K562 (cell line): ENCODE data around the gene AGFG2. TPM values are rescaled to one million over a fixed set of nuclear protein-coding genes. Genes with fewer than 3 reads are reported as not detected.

Experiments used
- CBFA2T2 ChIP-seq: fragments of 450-650 bp; conservative IDR thresholded peaks from 2 replicates; pipeline ENCODE4 v1.6.1; 2017; ENCODE audit warnings: mild to moderate bottlenecking
- CEBPZ ChIP-seq: fragments of 150-350 bp; IDR thresholded peaks from 2 replicates; pipeline ENCODE4 v1.6.1; 2014; ENCODE audit warnings: low read depth, mild to moderate bottlenecking, low read length, borderline replicate concordance
- CREM ChIP-seq: IDR thresholded peaks from 2 replicates; pipeline ENCODE4 v1.6.1; 2014; ENCODE audit warnings: antibody characterized with exemption, low read depth
- ELK1 ChIP-seq: sonication (generic); formaldehyde crosslinking; IDR thresholded peaks from 2 replicates; pipeline ENCODE4 v1.8.1; 2022; ENCODE audit warnings: missing genetic modification reagents
- FOXM1 ChIP-seq, 2 experiments: fragments of 450-650 bp in 1 of 2; sonication (generic) in 1 of 2; formaldehyde crosslinking in 1 of 2; IDR thresholded peaks; 2 replicates each; pipeline versions ENCODE4 v1.6.1 to v1.9.0; 2017 to 2022; ENCODE audit warnings: low read depth in 2 of 2, mild to moderate bottlenecking in 2 of 2, missing genetic modification reagents in 1 of 2, moderate library complexity in 1 of 2
- HBP1 ChIP-seq: fragments of 450-650 bp; formaldehyde crosslinking; IDR thresholded peaks from 2 replicates; pipeline ENCODE4 v1.4.0; 2022; ENCODE audit warnings: missing genetic modification characterization
- HMG20B ChIP-seq: fragments of 250-450 bp; sonication (Bioruptor Pico); IDR thresholded peaks from 2 replicates; pipeline ENCODE4 v1.5.0; 2021; ENCODE audit warnings: mild to moderate bottlenecking
- JUNB ChIP-seq: fragments of 450-650 bp; formaldehyde crosslinking; conservative IDR thresholded peaks from 2 replicates; pipeline ENCODE4 v1.4.0; 2020; ENCODE audit warnings: mild to moderate bottlenecking
- KDM4B ChIP-seq, 2 experiments: fragments of 450-650 bp in 1 of 2; sonication (generic) in 1 of 2; IDR thresholded peaks; 2 replicates each; pipeline ENCODE4 v1.6.1; 2016 to 2017; ENCODE audit warnings: borderline replicate concordance in 2 of 2, antibody characterized with exemption in 1 of 2, low read depth in 1 of 2, mild to moderate bottlenecking in 1 of 2
- LEF1 ChIP-seq: fragments of 450-650 bp; IDR thresholded peaks from 2 replicates; pipeline ENCODE4 v1.6.1; 2016; ENCODE audit warnings: mild to moderate bottlenecking
- MTA1 ChIP-seq: fragments of 450-650 bp; IDR thresholded peaks from 2 replicates; pipeline ENCODE4 v1.6.1; 2017; ENCODE audit warnings: borderline replicate concordance
- PHF20 ChIP-seq: fragments of 450-650 bp; IDR thresholded peaks from 2 replicates; pipeline ENCODE4 v1.6.1; 2018; ENCODE audit not compliant: partially characterized antibody
- RUNX1 ChIP-seq: sonication (generic); IDR thresholded peaks from 2 replicates; pipeline ENCODE4 v1.6.1; 2016; ENCODE audit warnings: antibody characterized with exemption, low read depth
- TAF7 ChIP-seq: fragments of 450-650 bp; IDR thresholded peaks from 2 replicates; pipeline ENCODE4 v1.6.1; 2016; ENCODE audit warnings: missing genetic modification characterization, missing compliant biosample characterization
- ZNF197 ChIP-seq: fragments of 200-800 bp; sonication (Bioruptor generic); IDR thresholded peaks from 2 replicates; pipeline ENCODE4 v1.6.1; 2016; ENCODE audit warnings: low read depth, missing genetic modification characterization, missing compliant biosample characterization
- ZNF398 ChIP-seq: fragments of 250-450 bp; sonication (Bioruptor Pico); IDR thresholded peaks from 2 replicates; pipeline ENCODE4 v1.8.0; 2021; ENCODE audit warnings: moderate library complexity, mild to moderate bottlenecking, inconsistent platforms
- ZNF449 ChIP-seq: fragments of 250-450 bp; sonication (Bioruptor Pico); IDR thresholded peaks from 2 replicates; pipeline ENCODE4 v1.8.0; 2022; ENCODE audit warnings: moderate library complexity, mild to moderate bottlenecking, inconsistent platforms
- ZNF696 ChIP-seq: fragments of 250-450 bp; sonication (Bioruptor Pico); conservative IDR thresholded peaks from 2 replicates; pipeline ENCODE4 v1.4.0; 2020; ENCODE audit warnings: mild to moderate bottlenecking, moderate library complexity
- polyA plus RNA-seq, 8 experiments: library from polyadenylated mRNA; depleted of rRNA in 4 of 8; stranded (reverse) in 5 of 8; unstranded in 3 of 8; fragments of >200 nt; fragmentation: Nextera tagmentation in 2 of 8; fragmentation: Illumina TruSeq in 1 of 8; extraction: Ambion mirVana in 2 of 8; extraction: Trizol in 1 of 8; gene quantifications; 2 replicates each; pipeline versions ENCODE4 v1.2.1 to v1.2.3, GENCODE V29; 2011 to 2014; ENCODE audit warnings: inconsistent platforms in 1 of 8, missing spikeins in 1 of 8
- total RNA-seq, 7 experiments: library from RNA; depleted of rRNA in 6 of 7; stranded (reverse); fragments of >200 nt in 6 of 7; fragmentation: Illumina TruSeq in 2 of 7; extraction: Trizol in 2 of 7; gene quantifications; 2 replicates each; pipeline versions ENCODE4 v1.2.1 to v1.2.3, GENCODE V29; 2011 to 2021; ENCODE audit warnings: low replicate concordance in 1 of 7

The AGFG2 gene
- total and polyA plus RNA-seq, 9 of the 15 experiments (the other 6 are each of a cell fraction or from before 2014, with no cell fraction given): 0.31 to 23.1 (median 6.5) TPM

- TF ChIP-seq ZNF449 (CRISPR knock-in tag) (no peak), ZNF197 (no peak), ELK1 (CRISPR knock-in tag) (no peak), RUNX1 (no peak), MTA1 (peak; percentile 86), FOXM1 (IDR thresholded peaks at IDR 0.05; ENCODE audit: low read depth) (peak; percentile 92; the same call in 1 of the 2 replicates), FOXM1 (CRISPR knock-in tag; IDR thresholded peaks at IDR 0.05; ENCODE audit: low read depth) (peak; percentile 38), CBFA2T2 (no peak), CREM (peak; percentile 91), PHF20 (peak; percentile 27), JUNB (no peak), CEBPZ (peak; percentile 100), KDM4B (IDR thresholded peaks at IDR 0.05; ENCODE audit: borderline replicate concordance in 2 of 2, low read depth in 1 of 2) (no peak), TAF7 (tag) (peak; percentile 51), ZNF398 (CRISPR knock-in tag) (no peak), LEF1 (no peak; the same call in 1 of the 2 replicates), HMG20B (no peak), HBP1 (no peak), ZNF696 (CRISPR knock-in tag) (no peak)
Measured at GRCh38 chr7:100586266-100587025, 47.4 kb downstream of the AGFG2 start, which contains the start of gene FBXO24 (continued).
